MCF 10A (cell line): Measurements from ENCODE around the gene BOD1L1. TPM values are rescaled to one million over a fixed set of nuclear protein-coding genes. Genes with fewer than 3 reads are reported as not detected.

Source experiments
- BruUV-seq: library from RNA; stranded (reverse); fragments of 400-500 nt; replicated peaks from 2 replicates; lab custom pipeline; 2021; lab: Mats Ljungman, UMichigan
- CTCF ChIA-PET: fragments of 300-600 bp; sonication (Branson Sonifier 250); formaldehyde crosslinking; extraction: SDS; loops from one replicate; lab custom pipeline; 2021; ENCODE audit warnings: antibody characterized with exemption, inconsistent platforms; lab: Yijun Ruan, JAX
- POLR2A ChIA-PET: fragments of 300-600, 350-650 bp; sonication (Branson Sonifier 250); formaldehyde crosslinking; extraction: SDS; loops from one replicate; lab custom pipeline; 2020; ENCODE audit warnings: antibody characterized with exemption, inconsistent platforms; lab: Yijun Ruan, JAX
- DNase-seq: peaks from one replicate; pipeline ENCODE4 v3.0.0-alpha.2; 2018; ENCODE audit not compliant: unreplicated experiment
- H3K27ac Mint-ChIP-seq: one replicate; pipeline ENCODE4 v1.8.0; 2022; ENCODE audit warnings: mild to moderate bottlenecking, low read depth, mixed read lengths; ENCODE audit not compliant: unreplicated experiment
- H3K27me3 Mint-ChIP-seq: one replicate; pipeline ENCODE4 v1.8.0; 2022; ENCODE audit warnings: mixed read lengths; ENCODE audit not compliant: insufficient read depth, unreplicated experiment
- H3K36me3 Mint-ChIP-seq: one replicate; pipeline ENCODE4 v1.8.0; 2022; ENCODE audit warnings: mild to moderate bottlenecking, moderate library complexity, mixed read lengths; ENCODE audit not compliant: insufficient read depth, unreplicated experiment
- H3K4me1 Mint-ChIP-seq: one replicate; pipeline ENCODE4 v1.8.0; 2022; ENCODE audit warnings: mixed read lengths; ENCODE audit not compliant: insufficient read depth, unreplicated experiment
- H3K4me3 Mint-ChIP-seq: one replicate; pipeline ENCODE4 v1.8.0; 2022; ENCODE audit warnings: mild to moderate bottlenecking, moderate library complexity, mixed read lengths; ENCODE audit not compliant: unreplicated experiment
- H3K9me3 Mint-ChIP-seq: one replicate; pipeline ENCODE4 v1.8.0; 2022; ENCODE audit warnings: mixed read lengths; ENCODE audit not compliant: unreplicated experiment
- CTCF ChIP-seq: fragments of 200-600 bp; IDR thresholded peaks from one replicate; pipeline ENCODE4 v1.8.0; 2022; ENCODE audit warnings: antibody characterized with exemption, mild to moderate bottlenecking; ENCODE audit not compliant: unreplicated experiment
- intact Hi-C: fragments of 100-400 bp; cut with micrococcal nuclease; formaldehyde crosslinking; loops from 2 replicates; pipeline ENCODE4 v1.14.1; 2022
- total RNA-seq: library from RNA; stranded (reverse); gene quantifications from 2 replicates; pipeline ENCODE4 v1.2.3, GENCODE V29; 2022

The BOD1L1 gene
- total RNA-seq, 1 experiment from 2014 or later: 46.8 TPM

- Mint-ChIP-seq H3K27ac (no peak overlapping the region), H3K27me3 (no peaks in the 10 kb centered on the region), H3K9me3 (peaks cover 16% of the 10 kb centered on the region), H3K4me1 (no peaks in the 10 kb centered on the region), H3K36me3 (no peaks in the 10 kb centered on the region), H3K4me3 (peak overlapping the region; percentile 70)
- peak; percentile 85 for DNase-seq
- intact Hi-C loops: loop anchor here (1.0 kb wide), 2 partner anchors 697 to 820 kb away; no protein-coding TSS in a partner anchor
- CTCF ChIA-PET: interaction anchor here (0.6 to 4.7 kb wide), 18 partner anchors 11 to 826 kb away, joined by 3 to 32 read pairs (median 4); no protein-coding TSS in a partner anchor
- no TSS peak for BruUV-seq
- POLR2A ChIA-PET: interaction anchor here (0.7 to 1.3 kb wide), 2 partner anchors 634 to 696 kb away, joined by 3 to 5 read pairs; no protein-coding TSS in a partner anchor
- TF ChIP-seq CTCF: peak; percentile 88
Measured at GRCh38 chr4:13548984-13549546, 78.5 kb downstream of the BOD1L1 start.

- intact Hi-C loops: no loop called here
- Mint-ChIP-seq H3K36me3 (no peaks in the 10 kb centered on the region), H3K4me3 (peak overlapping the region; percentile 70), H3K27me3 (no peaks in the 10 kb centered on the region), H3K9me3 (peaks cover 16% of the 10 kb centered on the region), H3K4me1 (no peaks in the 10 kb centered on the region), H3K27ac (no peak overlapping the region)
- ChIA-PET CTCF (interaction anchor here (0.6 to 4.7 kb wide), 24 partner anchors 12 to 1543 kb away, joined by 3 to 32 read pairs (median 4); no protein-coding TSS in a partner anchor), POLR2A (interaction anchor here (0.7 to 1.3 kb wide), 2 partner anchors 634 to 696 kb away, joined by 3 to 5 read pairs; no protein-coding TSS in a partner anchor)
- TF ChIP-seq CTCF: no peak
- peak; percentile 6 for DNase-seq
- BruUV-seq: no TSS peak
Measured at GRCh38 chr4:13548059-13548983, 79.2 kb downstream of the BOD1L1 start.

- no peaks in the 10 kb centered on the region for H3K4me1 Mint-ChIP-seq
- POLR2A ChIA-PET: interaction anchor here (1.3 kb wide), 1 partner anchor 695 kb away, joined by 5 read pairs; no protein-coding TSS in a partner anchor
- no peak overlapping the region for H3K27ac Mint-ChIP-seq
- no TSS peak for BruUV-seq
- TF ChIP-seq CTCF: no peak
- CTCF ChIA-PET: interaction anchor here (0.9 to 4.7 kb wide), 11 partner anchors 15 to 817 kb away, joined by 3 to 32 read pairs (median 4); no protein-coding TSS in a partner anchor
- no peaks in the 10 kb centered on the region for H3K36me3 Mint-ChIP-seq
- H3K9me3 Mint-ChIP-seq: peaks cover 16% of the 10 kb centered on the region
- DNase-seq: no peak
- H3K4me3 Mint-ChIP-seq: no peak overlapping the region
- no peaks in the 10 kb centered on the region for H3K27me3 Mint-ChIP-seq
- intact Hi-C loops: no loop called here
Measured at GRCh38 chr4:13547485-13548041, 80.0 kb downstream of the BOD1L1 start.
